Liver (tissue), 9 donors: Measurements from ENCODE around the gene HLCS. TPM values are rescaled to one million over a fixed set of nuclear protein-coding genes. Genes with fewer than 3 reads are reported as not detected.

Source experiments
- DNase-seq: peaks from one replicate; pipeline ENCODE4 v3.0.0-alpha.2; 2017; ENCODE audit warnings: low spot score
- H3K27ac ChIP-seq, 2 donors: one replicate each; pipeline ENCODE4 v1.7.0; 2013; ENCODE audit warnings: inconsistent platforms in 2 of 2, low read length in 2 of 2, control low read depth in 1 of 2, low read depth in 1 of 2, mild to moderate bottlenecking in 1 of 2
- H3K27me3 ChIP-seq, 4 donors: one replicate each; pipeline versions ENCODE4 v1.6.1 to v1.7.0; 2013; ENCODE audit warnings: low read length in 3 of 4, inconsistent platforms in 1 of 4, mild to moderate bottlenecking in 1 of 4, moderate library complexity in 1 of 4; ENCODE audit not compliant: control insufficient read depth in 4 of 4, insufficient read depth in 4 of 4
- H3K36me3 ChIP-seq, 4 donors: one replicate each; pipeline versions ENCODE4 v1.6.1 to v1.7.0; 2013; ENCODE audit warnings: low read length in 3 of 4, mild to moderate bottlenecking in 3 of 4, low read depth in 1 of 4, moderate library complexity in 1 of 4; ENCODE audit not compliant: control insufficient read depth in 4 of 4, insufficient read depth in 3 of 4
- H3K4me1 ChIP-seq, 4 donors: one replicate each; pipeline versions ENCODE4 v1.6.1 to v1.7.0; 2013; ENCODE audit warnings: low read length in 3 of 4, mild to moderate bottlenecking in 3 of 4, moderate library complexity in 1 of 4; ENCODE audit not compliant: control insufficient read depth in 4 of 4, insufficient read depth in 4 of 4
- H3K4me3 ChIP-seq, 3 donors: one replicate each; pipeline versions ENCODE4 v1.6.1 to v1.7.0; 2013; ENCODE audit warnings: low read length in 3 of 3, control low read depth in 1 of 3, low read depth in 1 of 3, mild to moderate bottlenecking in 1 of 3
- H3K9ac ChIP-seq, 2 donors: one replicate each; pipeline ENCODE4 v1.7.0; 2013; ENCODE audit warnings: low read length in 2 of 2, mild to moderate bottlenecking in 2 of 2, moderate library complexity in 2 of 2, control low read depth in 1 of 2, low read depth in 1 of 2
- H3K9me3 ChIP-seq, 4 donors: one replicate each; pipeline versions ENCODE4 v1.6.1 to v1.7.0; 2013; ENCODE audit warnings: low read length in 3 of 4; ENCODE audit not compliant: control insufficient read depth in 4 of 4
- ATF3 ChIP-seq: IDR thresholded peaks from 2 replicates; pipeline ENCODE4 v1.6.1; 2016; ENCODE audit warnings: antibody characterized with exemption
- CTCF ChIP-seq: fragments of 150-350 bp; IDR thresholded peaks from 2 replicates; pipeline ENCODE4 v1.5.1; 2017; ENCODE audit warnings: improper control_type of control experiment, low read depth, low read length; ENCODE audit not compliant: missing input control
- EGR1 ChIP-seq, 2 donors: IDR thresholded peaks; 2 replicates each; pipeline ENCODE4 v1.6.1; 2016 to 2018; ENCODE audit warnings: antibody characterized with exemption in 2 of 2, low read depth in 2 of 2
- FOXA1 ChIP-seq: IDR thresholded peaks from 2 replicates; pipeline ENCODE4 v1.6.1; 2016; ENCODE audit warnings: antibody characterized with exemption
- FOXA2 ChIP-seq: IDR thresholded peaks from 2 replicates; pipeline ENCODE4 v1.6.1; 2016; ENCODE audit warnings: antibody characterized with exemption
- GABPA ChIP-seq, 2 donors: IDR thresholded peaks in 1 of 2; conservative IDR thresholded peaks in 1 of 2; 2 replicates each; pipeline ENCODE4 v1.6.1; 2016; ENCODE audit warnings: antibody characterized with exemption in 2 of 2, mild to moderate bottlenecking in 1 of 2, moderate library complexity in 1 of 2
- HNF4A ChIP-seq, 2 donors: conservative IDR thresholded peaks; 2 replicates each; pipeline ENCODE4 v1.6.1; 2016; ENCODE audit warnings: antibody characterized with exemption in 2 of 2, mild to moderate bottlenecking in 2 of 2
- JUND ChIP-seq, 2 donors: IDR thresholded peaks; 2 replicates each; pipeline ENCODE4 v1.6.1; 2016; ENCODE audit warnings: antibody characterized with exemption in 2 of 2
- MAX ChIP-seq: IDR thresholded peaks from 2 replicates; pipeline ENCODE4 v1.6.1; 2016; ENCODE audit warnings: antibody characterized with exemption
- NR2F2 ChIP-seq: IDR thresholded peaks from 2 replicates; pipeline ENCODE4 v1.6.1; 2016; ENCODE audit warnings: antibody characterized with exemption
- RAD21 ChIP-seq, 2 donors: IDR thresholded peaks; 2 replicates each; pipeline ENCODE4 v1.6.1; 2016; ENCODE audit warnings: antibody characterized with exemption in 2 of 2, mild to moderate bottlenecking in 2 of 2
- REST ChIP-seq: IDR thresholded peaks from 2 replicates; pipeline ENCODE4 v1.6.1; 2016; ENCODE audit warnings: antibody characterized with exemption, mild to moderate bottlenecking
- RXRA ChIP-seq, 2 donors: IDR thresholded peaks; 2 replicates each; pipeline ENCODE4 v1.6.1; 2017 to 2018; ENCODE audit warnings: antibody characterized with exemption in 2 of 2, mild to moderate bottlenecking in 1 of 2
- SP1 ChIP-seq: IDR thresholded peaks from 2 replicates; pipeline ENCODE4 v1.6.1; 2018; ENCODE audit warnings: antibody characterized with exemption, mild to moderate bottlenecking
- TAF1 ChIP-seq: conservative IDR thresholded peaks from 2 replicates; pipeline ENCODE4 v1.6.1; 2016; ENCODE audit warnings: antibody characterized with exemption, mild to moderate bottlenecking
- YY1 ChIP-seq: IDR thresholded peaks from 2 replicates; pipeline ENCODE4 v1.6.1; 2016; ENCODE audit warnings: antibody characterized with exemption, mild to moderate bottlenecking
- ZBTB33 ChIP-seq: IDR thresholded peaks from 2 replicates; pipeline ENCODE4 v1.6.1; 2016; ENCODE audit warnings: antibody characterized with exemption
- WGBS: extraction: QIAGEN DNeasy Blood & Tissue Kit; methylation state at CpG from one replicate; pipeline ENCODE4 v1.1.7; 2013; 5-methylcytosine and 5-hydroxymethylcytosine counted together
- polyA plus RNA-seq, 2 donors: library from polyadenylated mRNA; stranded (reverse) in 1 of 2; unstranded in 1 of 2; fragments of 200-250 nt in 1 of 2; fragments of >200 nt in 1 of 2; fragmentation: Nextera tagmentation in 1 of 2; extraction: Ambion mirVana in 1 of 2; gene quantifications; one replicate each; pipeline versions ENCODE4 v1.2.1 to v1.2.3, GENCODE V29; 2013 to 2015
- total RNA-seq, 2 donors: library from RNA; depleted of rRNA; stranded (reverse); fragments of >200 nt; gene quantifications; one replicate each; pipeline ENCODE4 v1.2.3, GENCODE V29; 2014
- donor health status: healthy.
- donor health status: healthy.
- donor health status: healthy.
- donor health status: healthy.
- donor health status: healthy.

Gene HLCS
- total and polyA plus RNA-seq, 4 donors = 6.6 to 22.5 (median 8.3) TPM

GRCh38 chr21:36821032-36821299 is 145.5 kb downstream of the HLCS start (continued):
- TF ChIP-seq CTCF = no peak
- no peak for TF ChIP-seq SP1
- no peak for TF ChIP-seq ATF3
- TF ChIP-seq MAX = no peak
- no peak for TF ChIP-seq RAD21 (IDR thresholded peaks at IDR 0.05)

- DNase-seq = no peak
- no peak overlapping the region for H3K27ac ChIP-seq
- no peak for TF ChIP-seq HNF4A (conservative IDR thresholded peaks at IDR 0.05)
- TF ChIP-seq JUND (IDR thresholded peaks at IDR 0.05) = no peak
- no peak for TF ChIP-seq GABPA (IDR thresholded peaks at IDR 0.05 in 1 of 2, conservative IDR thresholded peaks at IDR 0.05 in 1 of 2)
- TF ChIP-seq EGR1 (IDR thresholded peaks at IDR 0.05; ENCODE audit: low read depth in 2 of 2) = no peak
- no peak for TF ChIP-seq MAX
- TF ChIP-seq ZBTB33 = no peak
- TF ChIP-seq RXRA (IDR thresholded peaks at IDR 0.05) = no peak
- no peak for TF ChIP-seq NR2F2
- no peak for TF ChIP-seq FOXA2
- no peak for TF ChIP-seq SP1
- no peak for TF ChIP-seq TAF1
- no peak overlapping the region for H3K4me3 ChIP-seq
- peaks cover 0 to 3% (median 0%) of the 10 kb centered on the region in 4 donors for H3K36me3 ChIP-seq
- peaks cover 0 to 3% (median under 1%) of the 10 kb centered on the region in 4 donors for H3K4me1 ChIP-seq
- no peaks in the 10 kb centered on the region for H3K27me3 ChIP-seq
- H3K9me3 ChIP-seq = no peaks in the 10 kb centered on the region
- no peak overlapping the region for H3K9ac ChIP-seq
- WGBS = 86% methylated on average over 27 of the region's 27 CpGs
Observed at GRCh38 chr21:36820176-36821031, 146.1 kb downstream of the HLCS start.

- WGBS = 96% methylated on average over 13 of the region's 13 CpGs
- H3K36me3 ChIP-seq = peaks cover 0 to 3% (median 0%) of the 10 kb centered on the region in 4 donors
- no peak for TF ChIP-seq GABPA (IDR thresholded peaks at IDR 0.05 in 1 of 2, conservative IDR thresholded peaks at IDR 0.05 in 1 of 2)
- no peak for TF ChIP-seq RAD21 (IDR thresholded peaks at IDR 0.05)
- TF ChIP-seq MAX = no peak
- TF ChIP-seq JUND (IDR thresholded peaks at IDR 0.05) = no peak
- TF ChIP-seq TAF1 = no peak
- no peak for TF ChIP-seq NR2F2
- no peak for TF ChIP-seq REST
- TF ChIP-seq EGR1 (IDR thresholded peaks at IDR 0.05; ENCODE audit: low read depth in 2 of 2) = no peak
- no peak for TF ChIP-seq ZBTB33
- no peak for TF ChIP-seq SP1
- TF ChIP-seq FOXA1 = no peak
- TF ChIP-seq YY1 = no peak
- TF ChIP-seq HNF4A (conservative IDR thresholded peaks at IDR 0.05) = no peak
Observed at GRCh38 chr21:36817732-36818450, 148.6 kb downstream of the HLCS start.

More at GRCh38 chr21:36817732-36818450, 148.6 kb downstream of the HLCS start:
- Histone ChIP-seq H3K9me3 (no peaks in the 10 kb centered on the region), H3K4me1 (no peaks in the 10 kb centered on the region), H3K27me3 (no peaks in the 10 kb centered on the region), H3K4me3 (no peak overlapping the region), H3K9ac (no peak overlapping the region), H3K27ac (no peak overlapping the region)
- DNase-seq = no peak
